ENCODE measurements around the gene RNF222. TPM values are rescaled to one million over a fixed set of nuclear protein-coding genes. Genes with fewer than 3 reads are reported as not detected.

RNF222 gene
- total and polyA plus RNA-seq, 9 donors: not detected

DNA sequence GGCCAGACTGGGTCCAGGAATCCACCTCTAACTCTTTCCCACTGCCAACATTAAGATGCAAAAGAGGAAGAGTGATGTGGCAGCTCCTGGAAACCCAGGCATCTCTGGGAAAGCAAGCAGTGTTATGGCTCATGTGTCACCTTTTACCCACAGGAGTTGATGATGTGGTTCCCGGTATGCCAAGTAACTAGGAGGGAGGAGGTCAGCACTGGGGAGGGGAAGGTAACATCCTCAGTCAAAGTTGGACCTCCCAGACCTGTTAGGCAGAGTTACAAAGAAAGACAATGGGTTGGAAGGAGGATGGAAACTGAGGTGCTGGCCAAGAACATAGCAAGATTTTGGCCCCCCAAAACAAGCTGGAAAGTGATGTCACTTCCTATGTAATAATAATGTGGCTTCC is 32.5 kb downstream of the RNF222 start:
- H3K36me3 ChIP-seq: no peaks in the 10 kb centered on the region
- 59 to 80% (median 68%) methylated on average over 1 of the region's 1 CpG for WGBS, 3 donors
- TF ChIP-seq EP300 (IDR thresholded peaks at IDR 0.05) (no peak), POLR2A (IDR thresholded peaks at IDR 0.05) (no peak)
- TF ChIP-seq, protein P1, sequence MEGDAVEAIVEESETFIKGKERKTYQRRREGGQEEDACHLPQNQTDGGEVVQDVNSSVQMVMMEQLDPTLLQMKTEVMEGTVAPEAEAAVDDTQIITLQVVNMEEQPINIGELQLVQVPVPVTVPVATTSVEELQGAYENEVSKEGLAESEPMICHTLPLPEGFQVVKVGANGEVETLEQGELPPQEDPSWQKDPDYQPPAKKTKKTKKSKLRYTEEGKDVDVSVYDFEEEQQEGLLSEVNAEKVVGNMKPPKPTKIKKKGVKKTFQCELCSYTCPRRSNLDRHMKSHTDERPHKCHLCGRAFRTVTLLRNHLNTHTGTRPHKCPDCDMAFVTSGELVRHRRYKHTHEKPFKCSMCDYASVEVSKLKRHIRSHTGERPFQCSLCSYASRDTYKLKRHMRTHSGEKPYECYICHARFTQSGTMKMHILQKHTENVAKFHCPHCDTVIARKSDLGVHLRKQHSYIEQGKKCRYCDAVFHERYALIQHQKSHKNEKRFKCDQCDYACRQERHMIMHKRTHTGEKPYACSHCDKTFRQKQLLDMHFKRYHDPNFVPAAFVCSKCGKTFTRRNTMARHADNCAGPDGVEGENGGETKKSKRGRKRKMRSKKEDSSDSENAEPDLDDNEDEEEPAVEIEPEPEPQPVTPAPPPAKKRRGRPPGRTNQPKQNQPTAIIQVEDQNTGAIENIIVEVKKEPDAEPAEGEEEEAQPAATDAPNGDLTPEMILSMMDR (IDR thresholded peaks at IDR 0.05): no peak
- DNase-seq: no peak
- H3K4me3 ChIP-seq: no peak overlapping the region
- no peak overlapping the region for H3K27ac ChIP-seq
- intact Hi-C loops (cut with DNase I): no loop called here
- H3K27me3 ChIP-seq: no peaks in the 10 kb centered on the region
- no peaks in the 10 kb centered on the region for H3K9me3 ChIP-seq
- no peaks in the 10 kb centered on the region for H3K4me1 ChIP-seq (ENCODE audit: insufficient read depth)

DNA sequence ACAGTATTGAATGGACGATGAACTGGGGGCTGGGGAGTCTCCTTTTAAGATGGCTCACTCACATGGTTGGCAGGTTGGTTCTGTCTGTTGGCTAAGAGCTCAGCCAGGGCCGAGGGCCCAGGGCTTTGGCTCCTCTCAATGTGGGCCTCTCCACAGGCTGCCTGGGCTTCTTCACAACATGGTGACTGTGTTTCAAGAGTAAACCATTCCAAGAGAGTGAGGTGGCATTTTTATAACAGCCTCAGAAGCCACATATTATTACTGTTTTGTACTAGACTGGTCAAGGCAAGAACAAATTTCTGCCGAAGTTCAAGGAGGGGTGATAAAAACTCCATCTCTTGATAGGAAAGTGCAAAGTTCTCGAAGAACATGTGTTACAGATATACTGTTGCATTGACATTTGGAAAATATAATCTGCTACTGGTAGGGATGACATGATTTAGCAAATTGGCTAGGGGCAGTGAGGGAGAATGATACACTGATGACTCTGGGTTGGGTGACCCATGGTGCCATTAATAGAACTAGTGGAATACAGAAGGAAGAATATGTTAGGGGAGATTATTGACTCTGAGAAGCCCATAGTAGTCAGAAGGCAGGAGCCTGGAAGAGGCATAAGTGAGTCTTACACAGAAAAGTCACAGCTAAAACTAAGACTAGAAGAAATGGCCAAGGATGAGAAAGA is 34.8 kb downstream of the RNF222 start:
- H3K4me3 ChIP-seq: no peak overlapping the region
- intact Hi-C loops (cut with DNase I): no loop called here
- no peak for DNase-seq
- WGBS, 3 donors: 86 to 87% (median 87%) methylated on average over 4 of the region's 4 CpGs
- TF ChIP-seq, protein P1 (IDR thresholded peaks at IDR 0.05): no peak
- TF ChIP-seq POLR2A (IDR thresholded peaks at IDR 0.05) (no peak), EP300 (IDR thresholded peaks at IDR 0.05) (no peak)
- no peaks in the 10 kb centered on the region for H3K9me3 ChIP-seq
- H3K27me3 ChIP-seq: no peaks in the 10 kb centered on the region
- no peaks in the 10 kb centered on the region for H3K36me3 ChIP-seq
- H3K27ac ChIP-seq: no peak overlapping the region
- no peaks in the 10 kb centered on the region for H3K4me1 ChIP-seq (ENCODE audit: insufficient read depth)

DNA sequence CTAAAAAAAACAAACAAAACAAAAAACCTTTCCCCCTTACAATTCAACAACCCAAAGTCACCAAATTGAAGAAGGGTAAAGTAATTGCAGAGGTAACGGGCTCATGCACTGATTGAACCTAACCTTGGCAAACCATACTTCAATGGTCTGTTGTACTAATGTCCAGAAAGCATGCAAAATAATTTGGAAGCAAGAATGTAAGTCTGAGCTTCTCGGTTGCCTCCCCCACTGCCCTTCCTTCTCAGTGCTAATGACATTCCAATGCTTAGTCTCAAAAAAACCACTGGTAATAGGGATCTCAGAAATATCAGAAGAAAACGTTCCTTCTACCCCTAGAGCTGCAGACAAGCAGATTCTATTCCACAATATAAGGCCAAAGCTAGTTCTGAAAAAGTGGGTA is 36.9 kb downstream of the RNF222 start:
- no peak for DNase-seq
- Histone ChIP-seq H3K4me3 (no peak overlapping the region), H3K27me3 (no peaks in the 10 kb centered on the region), H3K9me3 (no peaks in the 10 kb centered on the region), H3K36me3 (no peaks in the 10 kb centered on the region), H3K27ac (no peak overlapping the region), H3K4me1 (ENCODE audit: insufficient read depth) (no peaks in the 10 kb centered on the region)
- WGBS, 3 donors: 7 to 15% (median 8%) methylated on average over 3 of the region's 3 CpGs
- TF ChIP-seq, protein P1 (IDR thresholded peaks at IDR 0.05): no peak
- no peak for TF ChIP-seq POLR2A (IDR thresholded peaks at IDR 0.05)
- no peak for TF ChIP-seq EP300 (IDR thresholded peaks at IDR 0.05)
- intact Hi-C loops (cut with DNase I): no loop called here

DNA sequence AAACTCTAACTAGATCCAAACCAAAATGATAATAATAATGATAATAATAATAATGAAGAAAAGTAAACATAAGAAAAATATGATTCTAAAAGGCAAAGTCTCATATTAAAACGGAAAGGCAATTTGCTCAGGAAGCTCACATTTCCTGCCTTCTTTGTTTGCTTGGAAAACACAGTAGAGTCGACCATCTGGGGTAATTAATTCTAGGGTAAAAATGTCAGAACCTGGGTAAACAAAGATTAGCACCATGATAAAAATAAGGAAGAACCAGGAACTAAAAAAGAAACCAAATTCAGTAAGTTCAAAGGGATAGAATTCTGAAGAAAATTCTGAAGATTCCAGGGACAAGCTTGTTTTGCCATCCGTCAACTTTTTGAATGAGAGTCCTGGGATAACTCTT is 37.4 kb downstream of the RNF222 start:
- H3K36me3 ChIP-seq: no peaks in the 10 kb centered on the region
- no peak for DNase-seq
- H3K9me3 ChIP-seq: no peaks in the 10 kb centered on the region
- H3K4me3 ChIP-seq: no peak overlapping the region
- intact Hi-C loops (cut with DNase I): no loop called here
- TF ChIP-seq EP300 (IDR thresholded peaks at IDR 0.05) (no peak), POLR2A (IDR thresholded peaks at IDR 0.05) (no peak)
- TF ChIP-seq, protein P1 (IDR thresholded peaks at IDR 0.05): no peak
- no peaks in the 10 kb centered on the region for H3K27me3 ChIP-seq
- no peaks in the 10 kb centered on the region for H3K4me1 ChIP-seq (ENCODE audit: insufficient read depth)
- 29 to 36% (median 35%) methylated on average over 3 of the region's 3 CpGs for WGBS, 3 donors
- H3K27ac ChIP-seq: no peak overlapping the region

Data from ovary (tissue), 9 donors.